ENCODE data around the gene NAGK.
"Not testable (repeated sequence)": the region's sequence is repeated elsewhere in the genome, so short reads cannot be mapped to it uniquely, and the experiment has no call there.

The NAGK gene

DNA sequence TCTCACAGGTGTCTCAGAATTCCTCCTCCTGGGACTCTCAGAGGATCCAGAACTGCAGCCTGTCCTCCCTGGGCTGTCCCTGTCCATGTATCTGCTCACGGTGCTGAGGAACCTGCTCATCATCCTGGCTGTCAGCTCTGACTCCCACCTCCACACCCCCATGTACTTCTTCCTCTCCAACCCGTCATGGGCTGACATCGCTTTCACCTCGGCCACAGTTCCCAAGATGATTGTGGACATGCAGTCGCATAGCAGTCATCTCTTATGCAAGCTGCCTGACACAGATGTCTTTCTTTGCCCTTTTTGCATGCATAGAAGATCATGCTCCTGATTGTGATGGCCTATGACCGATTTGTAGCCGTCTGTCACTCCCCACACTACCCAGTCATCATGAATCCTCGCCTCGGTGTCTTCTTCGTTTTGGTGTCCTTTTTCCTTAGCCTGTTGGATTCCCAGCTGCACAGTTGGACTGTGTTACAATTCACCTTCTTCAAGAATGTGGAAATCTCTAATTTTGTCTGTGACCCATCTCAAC, 13.2 kb upstream of the NAGK start:
- not testable (repeated sequence) for H3K4me1 ChIP-seq (ENCODE audit: control insufficient read depth, insufficient read depth, low read length); H3K27me3 ChIP-seq (ENCODE audit: control insufficient read depth, insufficient read depth, low read length); H3K4me3 ChIP-seq (ENCODE audit: low read length); H3K9me3 ChIP-seq (ENCODE audit: control insufficient read depth, low read length); H3K36me3 ChIP-seq (ENCODE audit: control insufficient read depth, insufficient read depth, low read length); H3K9ac ChIP-seq (ENCODE audit: low read length)

DNA sequence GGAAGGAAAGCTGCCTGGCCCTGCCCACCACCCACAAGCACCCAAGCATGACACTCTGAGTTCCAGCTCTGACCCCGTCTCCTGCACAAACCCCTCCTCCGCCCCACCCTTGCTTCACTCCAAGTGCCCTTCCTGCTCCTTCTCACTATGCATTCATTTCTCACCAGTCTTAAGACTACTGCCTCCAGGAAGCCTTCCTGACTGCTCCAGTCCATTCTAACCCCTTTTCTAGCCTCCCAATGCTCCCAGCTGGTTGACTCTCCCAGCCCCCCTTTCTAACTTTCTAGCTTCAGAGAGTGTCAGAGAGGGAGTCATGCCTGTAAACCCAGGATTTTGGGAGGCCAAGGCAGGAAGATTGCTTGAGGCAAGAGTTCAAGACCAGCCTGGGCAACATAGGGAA, 8.2 kb upstream of the NAGK start:
- Histone ChIP-seq H3K4me3 (ENCODE audit: low read length) (no peak overlapping the region), H3K4me1 (ENCODE audit: control insufficient read depth, insufficient read depth, low read length) (no peaks in the 10 kb centered on the region), H3K9ac (ENCODE audit: low read length) (no peak overlapping the region), H3K36me3 (ENCODE audit: control insufficient read depth, insufficient read depth, low read length) (no peaks in the 10 kb centered on the region), H3K27me3 (ENCODE audit: control insufficient read depth, insufficient read depth, low read length) (no peaks in the 10 kb centered on the region), H3K9me3 (ENCODE audit: control insufficient read depth, low read length) (no peaks in the 10 kb centered on the region)

DNA sequence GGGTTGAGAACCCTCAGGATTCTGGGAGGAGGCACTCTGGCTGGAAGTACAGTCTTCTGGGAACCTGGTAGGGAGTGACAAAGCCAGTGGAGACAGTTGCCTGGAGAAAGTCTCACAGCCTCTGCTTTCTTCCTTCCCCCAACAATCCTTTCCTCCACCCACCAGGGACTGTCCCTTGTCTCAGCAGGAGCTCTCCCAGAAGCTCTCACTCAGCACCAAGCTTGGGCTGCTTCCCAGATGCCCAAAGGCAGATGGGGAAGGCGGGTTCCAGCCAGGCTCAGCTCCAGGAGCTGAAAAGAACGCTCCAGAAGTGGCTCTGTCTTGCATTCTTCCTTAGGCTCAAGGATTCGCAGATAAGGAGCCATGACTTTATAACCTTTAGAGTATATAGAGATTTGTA, 7.6 kb upstream of the NAGK start:
- Histone ChIP-seq H3K9ac (ENCODE audit: low read length) (no peak overlapping the region), H3K4me3 (ENCODE audit: low read length) (no peak overlapping the region), H3K9me3 (ENCODE audit: control insufficient read depth, low read length) (no peaks in the 10 kb centered on the region), H3K4me1 (ENCODE audit: control insufficient read depth, insufficient read depth, low read length) (no peaks in the 10 kb centered on the region), H3K36me3 (ENCODE audit: control insufficient read depth, insufficient read depth, low read length) (no peaks in the 10 kb centered on the region), H3K27me3 (ENCODE audit: control insufficient read depth, insufficient read depth, low read length) (no peaks in the 10 kb centered on the region)

DNA sequence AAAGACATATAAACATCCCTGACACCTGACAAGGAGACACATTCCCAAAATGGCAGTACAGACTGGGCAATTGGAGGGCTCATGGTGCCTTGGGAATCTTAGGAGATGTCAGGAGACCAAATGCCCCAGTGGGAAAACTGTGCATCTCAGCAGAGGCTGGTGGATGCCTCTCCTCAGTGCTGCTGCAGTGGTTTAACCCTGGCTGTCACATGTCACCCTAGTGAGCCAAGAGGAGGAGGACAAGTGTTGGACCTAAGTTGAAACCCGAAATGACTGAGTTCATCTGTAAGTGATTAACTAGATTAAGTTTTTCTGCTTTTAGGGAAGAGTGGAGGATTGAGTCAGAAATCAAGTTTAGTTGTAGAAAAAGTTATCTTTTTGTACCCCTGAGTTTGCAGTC, 5.2 kb upstream of the NAGK start:
- Histone ChIP-seq H3K4me3 (ENCODE audit: low read length) (no peak overlapping the region), H3K27me3 (ENCODE audit: control insufficient read depth, insufficient read depth, low read length) (no peaks in the 10 kb centered on the region), H3K36me3 (ENCODE audit: control insufficient read depth, insufficient read depth, low read length) (no peaks in the 10 kb centered on the region)

DNA sequence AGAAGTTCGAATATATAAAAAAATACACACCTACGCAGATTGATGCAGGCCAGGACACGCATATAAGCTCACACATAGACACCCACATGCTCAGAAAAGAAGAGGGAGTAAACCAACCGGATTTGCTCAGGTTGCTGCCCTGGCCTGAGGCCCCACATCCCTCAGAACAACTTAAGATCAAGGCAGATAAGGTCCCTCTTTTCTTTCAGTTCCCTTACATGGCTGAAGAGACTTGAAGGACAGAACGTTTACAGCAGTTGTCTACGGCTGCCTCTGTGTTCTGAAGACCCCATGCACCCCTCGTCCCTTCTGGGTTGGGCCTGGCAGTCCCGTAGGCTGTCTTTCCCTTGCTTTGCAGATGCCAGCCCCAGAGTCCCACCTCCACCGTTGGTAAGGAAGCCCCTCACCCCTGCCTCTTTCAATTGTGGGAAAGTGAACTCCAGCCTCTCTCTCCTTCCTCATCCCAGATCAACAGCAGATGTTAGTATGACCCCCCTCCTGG, 4.3 kb upstream of the NAGK start:
- H3K4me1 ChIP-seq (ENCODE audit: control insufficient read depth, insufficient read depth, low read length): peaks cover 7% of the 10 kb centered on the region
- H3K4me3 ChIP-seq (ENCODE audit: low read length): no peak overlapping the region
- no peak overlapping the region for H3K9ac ChIP-seq (ENCODE audit: low read length)

More for the DNA sequence above, 5.2 kb upstream of the NAGK start:
- Histone ChIP-seq H3K9ac (ENCODE audit: low read length) (no peak overlapping the region), H3K4me1 (ENCODE audit: control insufficient read depth, insufficient read depth, low read length) (peaks cover 5% of the 10 kb centered on the region), H3K9me3 (ENCODE audit: control insufficient read depth, low read length) (no peaks in the 10 kb centered on the region)

DNA sequence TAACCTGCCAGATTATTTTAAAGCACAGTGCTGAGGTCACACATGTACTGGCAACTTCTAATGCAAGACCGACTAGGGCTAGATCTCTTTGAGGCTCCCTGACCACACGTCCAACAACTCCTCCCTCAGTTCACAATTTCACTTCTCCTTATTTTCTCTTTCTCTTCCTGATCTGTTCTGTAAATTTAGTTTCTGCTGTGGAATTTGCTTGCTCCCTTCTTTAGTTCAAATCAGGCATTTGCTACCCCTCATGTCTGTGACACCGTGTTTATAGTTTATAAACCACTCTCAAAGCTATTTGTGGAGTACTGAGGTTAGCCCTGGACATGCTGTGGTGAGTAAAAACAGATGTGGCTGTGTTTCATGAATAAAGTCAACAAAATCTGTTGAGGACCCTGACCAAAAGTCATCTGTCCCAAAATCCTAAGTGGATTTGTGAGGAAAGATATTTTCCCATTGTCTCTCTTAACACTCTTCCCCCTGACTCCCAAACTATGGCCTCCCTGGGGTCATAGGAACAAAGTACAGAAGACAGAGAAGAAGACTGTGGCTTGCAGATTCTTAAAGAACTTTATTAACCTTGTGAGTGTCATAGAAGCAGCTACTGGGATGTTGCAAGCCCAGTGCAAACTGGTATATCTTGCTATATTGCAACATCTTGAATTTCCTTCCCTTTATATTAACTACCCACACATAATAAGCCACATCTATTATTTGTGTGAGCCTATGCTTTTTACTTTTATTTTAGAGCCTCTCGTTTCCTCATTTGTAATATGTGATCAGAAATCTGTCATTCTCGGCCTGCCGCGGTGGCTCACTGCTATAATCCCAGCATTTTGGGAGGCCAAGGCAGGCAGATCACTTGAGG, 3.5 kb upstream of the NAGK start:
- H3K27me3 ChIP-seq (ENCODE audit: control insufficient read depth, insufficient read depth, low read length): no peaks in the 10 kb centered on the region
- H3K4me1 ChIP-seq (ENCODE audit: control insufficient read depth, insufficient read depth, low read length): peaks cover 15% of the 10 kb centered on the region
- no peak overlapping the region for H3K4me3 ChIP-seq (ENCODE audit: low read length)
- H3K9me3 ChIP-seq (ENCODE audit: control insufficient read depth, low read length): no peaks in the 10 kb centered on the region
- no peak overlapping the region for H3K9ac ChIP-seq (ENCODE audit: low read length)
- no peaks in the 10 kb centered on the region for H3K36me3 ChIP-seq (ENCODE audit: control insufficient read depth, insufficient read depth, low read length)

More for the DNA sequence above, 4.3 kb upstream of the NAGK start:
- no peaks in the 10 kb centered on the region for H3K27me3 ChIP-seq (ENCODE audit: control insufficient read depth, insufficient read depth, low read length)
- no peaks in the 10 kb centered on the region for H3K9me3 ChIP-seq (ENCODE audit: control insufficient read depth, low read length)
- no peaks in the 10 kb centered on the region for H3K36me3 ChIP-seq (ENCODE audit: control insufficient read depth, insufficient read depth, low read length)

DNA sequence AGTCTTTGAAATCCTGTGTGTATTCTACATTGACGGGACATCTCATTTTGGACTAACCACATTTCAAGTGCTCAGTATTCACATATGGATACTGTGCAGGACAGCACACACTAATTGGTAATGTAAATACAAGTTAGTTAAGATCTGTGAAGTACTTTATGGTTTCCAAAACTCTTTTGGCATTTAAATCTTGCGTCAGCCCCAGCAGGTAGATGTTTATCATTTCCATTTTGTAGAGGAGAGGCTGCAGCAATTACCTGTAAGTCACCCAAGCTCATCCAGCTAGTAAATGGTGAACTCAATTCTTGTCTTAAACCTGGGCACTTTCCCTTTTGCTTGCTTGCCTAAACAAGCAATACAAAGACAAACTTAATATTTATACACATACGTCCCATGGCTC, 1.6 kb upstream of the NAGK start:
- Histone ChIP-seq H3K9me3 (ENCODE audit: control insufficient read depth, low read length) (no peaks in the 10 kb centered on the region), H3K9ac (ENCODE audit: low read length) (no peak overlapping the region), H3K4me1 (ENCODE audit: control insufficient read depth, insufficient read depth, low read length) (peaks cover 24% of the 10 kb centered on the region), H3K4me3 (ENCODE audit: low read length) (no peak overlapping the region), H3K36me3 (ENCODE audit: control insufficient read depth, insufficient read depth, low read length) (no peaks in the 10 kb centered on the region), H3K27me3 (ENCODE audit: control insufficient read depth, insufficient read depth, low read length) (no peaks in the 10 kb centered on the region)

DNA sequence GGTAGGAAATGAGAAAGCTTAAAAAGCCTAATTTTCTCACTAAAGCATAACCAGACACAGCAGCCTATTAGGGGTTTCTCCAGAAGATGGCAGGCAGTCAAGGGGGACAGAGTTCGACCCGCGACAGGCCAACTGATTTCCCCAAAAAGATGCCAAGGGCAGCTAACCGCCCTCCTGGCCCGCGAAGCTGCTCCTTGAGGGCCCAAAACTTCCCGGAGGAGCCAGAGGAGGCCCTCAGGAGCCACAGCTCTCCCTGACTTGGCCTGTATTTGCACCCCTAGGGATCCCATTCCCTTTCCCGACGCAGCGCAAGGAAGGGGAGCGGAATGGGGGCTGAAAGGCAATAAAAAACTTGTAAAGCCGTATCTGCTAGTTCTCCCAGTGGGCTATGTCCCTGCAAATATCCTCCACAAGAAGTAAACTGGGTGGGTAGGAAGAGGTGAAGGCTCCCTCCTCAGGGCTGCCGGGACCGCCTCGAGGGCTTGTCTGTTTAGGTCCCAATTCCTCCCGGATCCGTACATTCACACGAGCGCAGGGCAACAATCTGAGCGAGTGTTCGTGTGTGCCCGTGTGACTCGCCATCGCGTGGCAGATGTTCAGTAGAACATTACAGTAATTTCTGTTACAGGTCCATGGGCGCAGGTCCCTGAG, 756 bp upstream of the NAGK start:
- Histone ChIP-seq H3K9me3 (ENCODE audit: control insufficient read depth, low read length) (no peaks in the 10 kb centered on the region), H3K4me3 (ENCODE audit: low read length) (peak overlapping the region; percentile 93), H3K4me1 (ENCODE audit: control insufficient read depth, insufficient read depth, low read length) (peaks cover 24% of the 10 kb centered on the region), H3K36me3 (ENCODE audit: control insufficient read depth, insufficient read depth, low read length) (no peaks in the 10 kb centered on the region), H3K27me3 (ENCODE audit: control insufficient read depth, insufficient read depth, low read length) (no peaks in the 10 kb centered on the region), H3K9ac (ENCODE audit: low read length) (peak overlapping the region; percentile 95)

DNA sequence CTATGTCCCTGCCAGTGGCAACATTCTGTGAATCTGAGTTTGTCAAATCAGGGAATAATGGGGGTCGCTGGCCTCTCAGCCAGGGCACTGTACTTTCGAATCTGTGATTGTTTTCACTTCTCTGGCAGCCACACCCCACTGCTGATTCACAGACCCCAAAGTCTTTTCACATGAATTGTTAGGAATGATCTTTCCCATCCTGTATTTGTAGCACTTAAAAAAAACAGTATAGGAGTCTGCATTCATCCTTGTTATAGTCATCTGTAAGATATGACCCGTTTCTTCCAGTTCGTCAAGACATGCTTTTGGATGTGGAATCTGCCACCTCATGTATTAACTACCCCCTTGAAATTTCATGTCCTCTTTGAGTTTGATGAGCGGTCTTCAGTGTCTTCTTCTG, 928 bp downstream of the NAGK start:
- H3K36me3 ChIP-seq (ENCODE audit: control insufficient read depth, insufficient read depth, low read length): no peaks in the 10 kb centered on the region
- H3K4me1 ChIP-seq (ENCODE audit: control insufficient read depth, insufficient read depth, low read length): peaks cover 24% of the 10 kb centered on the region
- H3K9ac ChIP-seq (ENCODE audit: low read length): peak overlapping the region; percentile 95
- no peaks in the 10 kb centered on the region for H3K27me3 ChIP-seq (ENCODE audit: control insufficient read depth, insufficient read depth, low read length)
- no peaks in the 10 kb centered on the region for H3K9me3 ChIP-seq (ENCODE audit: control insufficient read depth, low read length)
- H3K4me3 ChIP-seq (ENCODE audit: low read length): peak overlapping the region; percentile 93

DNA sequence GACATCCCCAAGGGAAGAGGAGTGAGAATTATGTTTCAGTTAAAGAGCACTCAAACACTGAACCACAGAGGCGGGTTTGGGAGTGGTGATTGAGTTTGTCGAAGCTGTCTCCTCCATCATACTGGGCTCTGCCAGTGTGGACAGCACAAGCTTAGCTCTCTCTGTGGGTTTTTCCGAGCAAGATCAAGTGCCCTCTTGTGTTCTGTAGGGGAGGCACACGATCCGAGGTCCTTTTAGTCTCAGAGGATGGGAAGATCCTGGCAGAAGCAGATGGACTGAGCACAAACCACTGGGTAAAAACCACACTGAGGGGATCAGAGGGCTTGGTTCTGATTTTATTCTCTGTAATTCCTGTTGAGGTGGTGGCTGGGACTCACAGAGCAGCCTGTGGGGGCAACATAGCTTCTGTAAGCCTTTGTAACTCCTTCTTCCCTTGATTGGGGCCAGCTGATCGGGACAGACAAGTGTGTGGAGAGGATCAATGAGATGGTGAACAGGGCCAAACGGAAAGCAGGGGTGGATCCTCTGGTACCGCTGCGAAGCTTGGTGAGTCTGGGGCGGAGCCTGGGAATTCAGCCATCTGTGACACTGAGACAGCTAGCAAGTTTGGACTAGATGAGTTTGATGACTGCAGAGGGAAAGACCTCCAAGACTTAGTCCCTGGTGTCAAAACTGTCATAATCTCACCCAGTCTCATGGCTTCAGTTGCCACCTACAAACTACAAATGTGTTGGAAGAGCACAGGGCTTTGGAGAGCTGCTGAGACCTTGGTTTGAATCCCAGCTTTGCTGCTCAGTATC, 2.0 kb downstream of the NAGK start:
- Histone ChIP-seq H3K4me3 (ENCODE audit: low read length) (no peak overlapping the region), H3K36me3 (ENCODE audit: control insufficient read depth, insufficient read depth, low read length) (no peaks in the 10 kb centered on the region), H3K4me1 (ENCODE audit: control insufficient read depth, insufficient read depth, low read length) (peaks cover 24% of the 10 kb centered on the region), H3K9ac (ENCODE audit: low read length) (no peak overlapping the region), H3K27me3 (ENCODE audit: control insufficient read depth, insufficient read depth, low read length) (no peaks in the 10 kb centered on the region), H3K9me3 (ENCODE audit: control insufficient read depth, low read length) (no peaks in the 10 kb centered on the region)

DNA sequence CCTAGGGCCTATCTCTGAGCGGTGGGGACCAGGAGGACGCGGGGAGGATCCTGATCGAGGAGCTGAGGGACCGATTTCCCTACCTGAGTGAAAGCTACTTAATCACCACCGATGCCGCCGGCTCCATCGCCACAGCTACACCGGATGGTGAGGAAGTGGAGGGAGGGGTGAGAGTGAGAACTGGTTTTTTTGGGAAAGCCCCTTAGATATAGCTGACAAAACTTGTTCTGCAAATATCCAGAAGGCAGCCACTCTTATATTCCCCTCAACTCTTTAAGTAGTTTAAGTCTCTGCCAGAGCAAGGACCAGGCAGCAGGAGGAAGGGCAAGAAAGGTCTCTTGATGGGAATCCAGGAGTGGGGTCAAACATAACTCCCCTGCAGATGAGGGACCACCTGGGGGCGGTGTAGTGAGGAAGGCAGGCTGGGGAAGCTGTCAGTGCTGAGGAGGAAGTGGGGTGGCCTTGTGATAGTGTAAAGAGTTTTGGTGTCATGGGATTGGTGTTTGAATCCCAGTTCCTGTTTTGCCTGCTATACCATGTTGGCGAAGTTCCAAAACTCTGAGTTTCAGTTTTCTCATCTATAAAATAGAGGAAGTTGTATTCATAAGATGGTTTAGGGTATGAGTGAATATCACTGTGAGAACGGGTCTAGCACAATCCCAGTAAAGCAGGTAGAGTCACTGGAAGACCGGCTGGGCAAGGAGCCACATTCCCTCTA, 3.4 kb downstream of the NAGK start:
- peaks cover 24% of the 10 kb centered on the region for H3K4me1 ChIP-seq (ENCODE audit: control insufficient read depth, insufficient read depth, low read length)
- no peak overlapping the region for H3K4me3 ChIP-seq (ENCODE audit: low read length)
- no peaks in the 10 kb centered on the region for H3K9me3 ChIP-seq (ENCODE audit: control insufficient read depth, low read length)
- H3K27me3 ChIP-seq (ENCODE audit: control insufficient read depth, insufficient read depth, low read length): no peaks in the 10 kb centered on the region
- H3K9ac ChIP-seq (ENCODE audit: low read length): no peak overlapping the region
- H3K36me3 ChIP-seq (ENCODE audit: control insufficient read depth, insufficient read depth, low read length): no peaks in the 10 kb centered on the region

Data from mucosa of stomach (tissue), 1 donor.